HL-60 (cell line): ENCODE data around the gene GIMD1.

Source experiments
- POLR2AphosphoS5 ChIP-seq: IDR thresholded peaks from 2 replicates; pipeline ENCODE4 v1.6.1; 2012; ENCODE audit warnings: low read depth
- SPI1 ChIP-seq: IDR thresholded peaks from 2 replicates; pipeline ENCODE4 v1.6.1; 2012; ENCODE audit warnings: low read depth, mild to moderate bottlenecking, borderline replicate concordance
- TF ChIP-seq, protein P1 (sequence below): IDR thresholded peaks from one replicate; pipeline ENCODE4 v1.5.1; 2011; ENCODE audit warnings: low read length, control low read depth, inconsistent platforms; ENCODE audit not compliant: insufficient read depth
- TF ChIP-seq, protein P2 (sequence below): IDR thresholded peaks from 2 replicates; pipeline ENCODE4 v1.6.1; 2012; ENCODE audit warnings: low read depth; ENCODE audit not compliant: insufficient replicate concordance

DNA sequence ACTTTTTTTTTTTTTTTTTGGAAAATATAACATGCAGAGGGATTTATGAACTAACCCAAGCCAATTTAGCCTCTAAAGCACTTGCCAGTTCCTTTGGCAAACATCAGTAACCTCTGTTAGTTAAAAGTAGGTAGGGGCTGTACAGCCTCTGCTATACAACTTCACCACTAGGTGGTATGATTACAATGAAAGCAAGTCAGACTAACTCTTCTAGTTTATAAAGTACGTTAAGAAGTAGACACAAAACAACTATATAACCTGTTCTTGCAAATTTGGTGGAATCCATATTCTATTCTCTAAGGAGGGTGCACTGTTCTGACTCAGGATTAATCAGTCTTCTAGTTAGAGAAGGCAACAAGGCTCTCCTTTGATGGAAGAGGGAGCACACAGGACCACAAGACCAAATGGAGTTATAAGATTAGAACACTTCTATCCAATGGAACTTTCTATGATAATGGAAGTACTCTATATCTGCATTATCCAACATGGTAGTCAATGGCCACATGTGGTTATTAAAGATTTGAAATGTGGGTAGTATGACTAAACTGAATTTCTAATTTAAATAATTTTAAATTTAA, 39.4 kb downstream of the GIMD1 start:
- TF ChIP-seq, protein P1, sequence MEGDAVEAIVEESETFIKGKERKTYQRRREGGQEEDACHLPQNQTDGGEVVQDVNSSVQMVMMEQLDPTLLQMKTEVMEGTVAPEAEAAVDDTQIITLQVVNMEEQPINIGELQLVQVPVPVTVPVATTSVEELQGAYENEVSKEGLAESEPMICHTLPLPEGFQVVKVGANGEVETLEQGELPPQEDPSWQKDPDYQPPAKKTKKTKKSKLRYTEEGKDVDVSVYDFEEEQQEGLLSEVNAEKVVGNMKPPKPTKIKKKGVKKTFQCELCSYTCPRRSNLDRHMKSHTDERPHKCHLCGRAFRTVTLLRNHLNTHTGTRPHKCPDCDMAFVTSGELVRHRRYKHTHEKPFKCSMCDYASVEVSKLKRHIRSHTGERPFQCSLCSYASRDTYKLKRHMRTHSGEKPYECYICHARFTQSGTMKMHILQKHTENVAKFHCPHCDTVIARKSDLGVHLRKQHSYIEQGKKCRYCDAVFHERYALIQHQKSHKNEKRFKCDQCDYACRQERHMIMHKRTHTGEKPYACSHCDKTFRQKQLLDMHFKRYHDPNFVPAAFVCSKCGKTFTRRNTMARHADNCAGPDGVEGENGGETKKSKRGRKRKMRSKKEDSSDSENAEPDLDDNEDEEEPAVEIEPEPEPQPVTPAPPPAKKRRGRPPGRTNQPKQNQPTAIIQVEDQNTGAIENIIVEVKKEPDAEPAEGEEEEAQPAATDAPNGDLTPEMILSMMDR = peak; percentile 56
- TF ChIP-seq SPI1 (no peak), POLR2AphosphoS5 (no peak)
- TF ChIP-seq, protein P2, sequence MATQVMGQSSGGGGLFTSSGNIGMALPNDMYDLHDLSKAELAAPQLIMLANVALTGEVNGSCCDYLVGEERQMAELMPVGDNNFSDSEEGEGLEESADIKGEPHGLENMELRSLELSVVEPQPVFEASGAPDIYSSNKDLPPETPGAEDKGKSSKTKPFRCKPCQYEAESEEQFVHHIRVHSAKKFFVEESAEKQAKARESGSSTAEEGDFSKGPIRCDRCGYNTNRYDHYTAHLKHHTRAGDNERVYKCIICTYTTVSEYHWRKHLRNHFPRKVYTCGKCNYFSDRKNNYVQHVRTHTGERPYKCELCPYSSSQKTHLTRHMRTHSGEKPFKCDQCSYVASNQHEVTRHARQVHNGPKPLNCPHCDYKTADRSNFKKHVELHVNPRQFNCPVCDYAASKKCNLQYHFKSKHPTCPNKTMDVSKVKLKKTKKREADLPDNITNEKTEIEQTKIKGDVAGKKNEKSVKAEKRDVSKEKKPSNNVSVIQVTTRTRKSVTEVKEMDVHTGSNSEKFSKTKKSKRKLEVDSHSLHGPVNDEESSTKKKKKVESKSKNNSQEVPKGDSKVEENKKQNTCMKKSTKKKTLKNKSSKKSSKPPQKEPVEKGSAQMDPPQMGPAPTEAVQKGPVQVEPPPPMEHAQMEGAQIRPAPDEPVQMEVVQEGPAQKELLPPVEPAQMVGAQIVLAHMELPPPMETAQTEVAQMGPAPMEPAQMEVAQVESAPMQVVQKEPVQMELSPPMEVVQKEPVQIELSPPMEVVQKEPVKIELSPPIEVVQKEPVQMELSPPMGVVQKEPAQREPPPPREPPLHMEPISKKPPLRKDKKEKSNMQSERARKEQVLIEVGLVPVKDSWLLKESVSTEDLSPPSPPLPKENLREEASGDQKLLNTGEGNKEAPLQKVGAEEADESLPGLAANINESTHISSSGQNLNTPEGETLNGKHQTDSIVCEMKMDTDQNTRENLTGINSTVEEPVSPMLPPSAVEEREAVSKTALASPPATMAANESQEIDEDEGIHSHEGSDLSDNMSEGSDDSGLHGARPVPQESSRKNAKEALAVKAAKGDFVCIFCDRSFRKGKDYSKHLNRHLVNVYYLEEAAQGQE = no peak
